ENCODE data around the gene TAF1B. TPM values are rescaled to one million over a fixed set of nuclear protein-coding genes. Genes with fewer than 3 reads are reported as not detected.
"Not testable (repeated sequence)": the region's sequence is repeated elsewhere in the genome, so short reads cannot be mapped to it uniquely, and the experiment has no call there.

Gene TAF1B
- total RNA-seq, 2 donors from 2014 or later = 8.8 to 13.0 TPM

DNA sequence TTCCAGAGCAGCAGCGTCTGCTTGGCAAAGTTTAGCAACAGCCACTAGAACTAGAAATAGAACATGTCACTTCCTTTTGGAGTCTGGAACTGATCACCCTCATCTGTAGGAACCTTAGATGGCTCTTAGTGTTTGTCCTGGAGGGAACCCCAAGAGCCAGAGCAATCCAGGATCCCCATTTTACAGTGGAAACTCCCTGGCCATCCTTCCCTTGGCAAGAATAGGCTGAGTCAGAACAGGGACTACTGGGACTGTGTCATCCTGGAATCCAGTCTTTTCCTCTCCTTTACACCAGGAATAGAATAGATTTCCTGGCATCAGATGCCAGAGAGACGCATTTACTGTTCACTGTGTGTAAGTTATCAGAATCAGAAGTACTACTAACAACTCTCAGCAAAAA is 75.0 kb downstream of the TAF1B start:
- TF ChIP-seq, protein P1, sequence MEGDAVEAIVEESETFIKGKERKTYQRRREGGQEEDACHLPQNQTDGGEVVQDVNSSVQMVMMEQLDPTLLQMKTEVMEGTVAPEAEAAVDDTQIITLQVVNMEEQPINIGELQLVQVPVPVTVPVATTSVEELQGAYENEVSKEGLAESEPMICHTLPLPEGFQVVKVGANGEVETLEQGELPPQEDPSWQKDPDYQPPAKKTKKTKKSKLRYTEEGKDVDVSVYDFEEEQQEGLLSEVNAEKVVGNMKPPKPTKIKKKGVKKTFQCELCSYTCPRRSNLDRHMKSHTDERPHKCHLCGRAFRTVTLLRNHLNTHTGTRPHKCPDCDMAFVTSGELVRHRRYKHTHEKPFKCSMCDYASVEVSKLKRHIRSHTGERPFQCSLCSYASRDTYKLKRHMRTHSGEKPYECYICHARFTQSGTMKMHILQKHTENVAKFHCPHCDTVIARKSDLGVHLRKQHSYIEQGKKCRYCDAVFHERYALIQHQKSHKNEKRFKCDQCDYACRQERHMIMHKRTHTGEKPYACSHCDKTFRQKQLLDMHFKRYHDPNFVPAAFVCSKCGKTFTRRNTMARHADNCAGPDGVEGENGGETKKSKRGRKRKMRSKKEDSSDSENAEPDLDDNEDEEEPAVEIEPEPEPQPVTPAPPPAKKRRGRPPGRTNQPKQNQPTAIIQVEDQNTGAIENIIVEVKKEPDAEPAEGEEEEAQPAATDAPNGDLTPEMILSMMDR (IDR thresholded peaks at IDR 0.05) = no peak
- no peak overlapping the region for H3K9ac ChIP-seq (ENCODE audit: low read depth in 2 of 2, low read length in 2 of 2)
- H3K36me3 ChIP-seq = no peaks in the 10 kb centered on the region
- H3K27me3 ChIP-seq = no peaks in the 10 kb centered on the region
- intact Hi-C loops (cut with DNase I) = no loop called here
- no peak overlapping the region for H3K27ac ChIP-seq
- no peaks in the 10 kb centered on the region for H3K9me3 ChIP-seq
- H3K4me1 ChIP-seq = no peaks in the 10 kb centered on the region
- DNase-seq = no peak
- H3K4me3 ChIP-seq = no peak overlapping the region

DNA sequence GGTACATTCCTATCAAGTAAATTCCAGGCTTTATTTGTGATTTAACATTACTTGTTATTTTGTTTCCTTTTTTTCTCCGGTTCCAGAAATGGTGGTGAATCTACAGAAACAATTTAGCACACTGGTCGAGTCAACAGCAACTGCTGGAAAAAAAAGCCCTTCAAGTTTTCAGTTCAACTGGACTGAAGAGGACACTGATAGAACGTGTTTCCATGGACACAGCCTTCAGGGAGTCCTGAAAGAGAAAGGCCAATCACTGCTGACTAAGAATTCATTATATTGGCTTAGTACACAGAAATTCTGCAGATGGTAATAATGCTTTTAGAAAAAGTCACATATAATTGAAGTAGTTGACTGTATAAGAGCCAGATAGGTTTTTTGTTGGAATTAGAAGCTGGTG is 76.2 kb downstream of the TAF1B start:
- TF ChIP-seq, protein P1 (IDR thresholded peaks at IDR 0.05) = no peak
- no peaks in the 10 kb centered on the region for H3K36me3 ChIP-seq
- H3K9me3 ChIP-seq = no peaks in the 10 kb centered on the region

DNA sequence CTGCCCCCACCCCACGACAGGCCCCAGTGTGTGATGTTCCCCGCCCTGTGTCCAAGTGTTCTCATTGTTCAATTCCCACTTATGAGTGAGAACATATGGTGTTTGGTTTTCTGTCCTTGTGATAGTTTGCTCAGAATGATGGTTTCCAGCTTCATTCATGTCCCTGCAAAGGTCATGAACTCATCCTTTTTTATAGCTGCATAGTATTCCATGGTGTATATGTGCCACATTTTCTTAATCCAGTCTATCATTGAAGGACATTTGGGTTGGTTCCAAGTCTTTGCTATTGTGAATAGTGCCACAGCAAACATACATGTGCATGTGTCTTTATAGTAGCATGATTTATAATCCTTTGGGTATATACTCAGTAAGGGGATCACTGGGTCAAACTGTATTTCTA is 83.7 kb downstream of the TAF1B start:
- DNase-seq, H3K36me3 ChIP-seq, H3K4me1 ChIP-seq: not testable (repeated sequence)

More for the DNA sequence above, 76.2 kb downstream of the TAF1B start:
- H3K4me1 ChIP-seq = no peaks in the 10 kb centered on the region
- H3K27me3 ChIP-seq = no peaks in the 10 kb centered on the region
- no peak overlapping the region for H3K9ac ChIP-seq (ENCODE audit: low read depth in 2 of 2, low read length in 2 of 2)
- no peak overlapping the region for H3K4me3 ChIP-seq
- intact Hi-C loops (cut with DNase I) = no loop called here
- no peak for DNase-seq
- no peak overlapping the region for H3K27ac ChIP-seq

DNA sequence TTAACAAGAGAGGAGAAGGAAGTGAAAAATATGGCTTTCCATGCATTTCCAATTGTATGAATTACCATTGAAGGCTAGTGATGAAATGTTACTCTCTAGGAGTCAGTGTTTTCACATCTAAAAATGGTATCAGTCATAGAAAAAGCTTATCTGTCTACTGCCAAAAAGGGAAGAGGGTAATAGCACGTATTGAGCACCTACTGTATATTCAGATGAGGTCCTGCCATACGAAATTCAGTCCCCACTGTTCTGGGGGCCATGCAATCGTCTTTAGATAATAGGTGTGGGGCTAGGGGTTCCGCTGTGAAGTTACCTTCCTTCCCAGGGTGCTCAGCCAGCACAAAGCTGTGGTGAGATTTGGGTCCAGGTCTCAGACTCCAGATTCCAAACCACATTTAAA is 94.0 kb downstream of the TAF1B start:
- H3K27me3 ChIP-seq = no peaks in the 10 kb centered on the region
- no peaks in the 10 kb centered on the region for H3K36me3 ChIP-seq
- no peak overlapping the region for H3K9ac ChIP-seq (ENCODE audit: low read depth in 2 of 2, low read length in 2 of 2)
- H3K4me1 ChIP-seq = peaks cover 4% of the 10 kb centered on the region
- no peak overlapping the region for H3K4me3 ChIP-seq
- TF ChIP-seq, protein P1 (IDR thresholded peaks at IDR 0.05) = no peak
- intact Hi-C loops (cut with DNase I) = no loop called here
- no peak overlapping the region for H3K27ac ChIP-seq
- DNase-seq = no peak
- H3K9me3 ChIP-seq = no peaks in the 10 kb centered on the region

More for the DNA sequence above, 83.7 kb downstream of the TAF1B start:
- H3K27me3 ChIP-seq; intact Hi-C loops (cut with DNase I); H3K9ac ChIP-seq (ENCODE audit: low read depth in 2 of 2, low read length in 2 of 2); H3K9me3 ChIP-seq; H3K4me3 ChIP-seq; H3K27ac ChIP-seq: not testable (repeated sequence)

DNA sequence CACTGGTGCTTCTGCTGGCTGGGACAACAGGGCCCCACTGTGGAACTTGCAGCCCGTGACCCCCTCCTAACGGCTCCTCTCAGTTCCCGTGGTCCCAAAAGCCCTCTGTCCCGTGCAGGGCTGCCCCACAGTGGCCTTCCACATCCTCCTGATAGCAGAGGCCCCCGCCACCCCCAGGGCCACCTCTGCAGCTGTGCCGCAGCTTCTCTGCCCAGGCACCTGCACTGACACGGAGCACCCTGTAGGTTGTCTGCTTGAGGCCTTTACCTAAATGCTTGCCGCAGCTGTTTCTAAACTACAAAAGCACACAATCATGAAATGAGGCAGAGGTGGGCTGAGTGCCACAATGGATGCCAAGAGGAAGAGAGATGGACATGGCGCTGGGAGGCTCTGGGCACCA is 94.7 kb downstream of the TAF1B start:
- no peaks in the 10 kb centered on the region for H3K27me3 ChIP-seq
- H3K4me1 ChIP-seq = peaks cover 4% of the 10 kb centered on the region
- intact Hi-C loops (cut with DNase I) = no loop called here
- no peak overlapping the region for H3K4me3 ChIP-seq
- no peaks in the 10 kb centered on the region for H3K9me3 ChIP-seq
- no peaks in the 10 kb centered on the region for H3K36me3 ChIP-seq
- DNase-seq = no peak
- TF ChIP-seq, protein P1 (IDR thresholded peaks at IDR 0.05) = no peak
- H3K27ac ChIP-seq = no peak overlapping the region
- no peak overlapping the region for H3K9ac ChIP-seq (ENCODE audit: low read depth in 2 of 2, low read length in 2 of 2)

DNA sequence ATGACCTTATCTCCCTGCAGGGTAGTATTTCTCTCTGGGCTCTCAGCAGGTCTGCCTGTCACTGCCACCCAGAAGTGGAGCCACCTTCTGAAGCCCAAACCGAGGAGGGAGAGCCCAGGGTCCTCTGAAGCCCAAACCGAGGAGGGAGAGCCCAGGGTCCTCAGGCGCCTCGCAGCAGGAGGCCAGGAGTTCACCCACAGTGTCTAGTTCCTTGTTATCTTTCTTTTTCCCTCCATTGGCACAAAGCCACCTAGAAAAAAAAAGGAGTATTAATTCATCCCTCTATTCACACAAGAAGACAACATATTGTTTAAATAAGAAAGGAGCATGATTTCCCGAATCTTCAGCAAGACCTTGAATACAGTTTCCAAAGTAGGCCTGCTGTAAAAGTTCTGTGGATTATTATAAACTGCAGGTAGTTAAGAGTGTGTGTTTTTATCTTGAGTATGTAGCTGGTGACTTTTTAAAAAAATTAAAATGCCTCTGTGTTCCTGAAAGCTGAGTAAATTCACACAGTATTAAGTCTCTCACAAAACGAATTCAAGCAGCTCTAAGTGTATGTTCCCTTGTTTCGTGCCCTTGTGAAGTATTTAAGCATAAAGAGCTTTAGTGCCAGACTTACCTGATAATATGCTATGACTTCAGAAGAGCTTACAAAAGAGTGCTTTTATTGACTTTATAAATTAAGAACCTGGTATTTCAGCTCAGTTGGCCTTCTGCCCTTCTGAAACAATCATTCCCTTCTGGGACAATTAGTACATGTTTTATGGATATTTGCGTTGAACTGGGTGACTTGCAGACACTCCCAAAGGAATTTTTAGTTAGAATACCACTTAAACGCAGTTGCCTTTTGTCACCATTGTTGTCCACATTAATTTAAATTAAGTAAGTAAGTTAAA is 96.6 kb downstream of the TAF1B start:
- H3K36me3 ChIP-seq = no peaks in the 10 kb centered on the region
- no peak overlapping the region for H3K9ac ChIP-seq (ENCODE audit: low read depth in 2 of 2, low read length in 2 of 2)
- DNase-seq = no peak
- no peak overlapping the region for H3K27ac ChIP-seq
- no peak overlapping the region for H3K4me3 ChIP-seq
- TF ChIP-seq, protein P1 (IDR thresholded peaks at IDR 0.05) = no peak
- intact Hi-C loops (cut with DNase I) = no loop called here
- no peaks in the 10 kb centered on the region for H3K9me3 ChIP-seq
- no peaks in the 10 kb centered on the region for H3K27me3 ChIP-seq
- peaks cover 4% of the 10 kb centered on the region for H3K4me1 ChIP-seq
